Right lobe of liver (tissue), 6 donors: ENCODE measurements around the gene TEKT2. TPM values are rescaled to one million over a fixed set of nuclear protein-coding genes. Genes with fewer than 3 reads are reported as not detected.

Source experiments
- ATAC-seq, 4 donors: fragments of 200-7000 bp; cut with Tn5 transposase; one replicate each; pipeline ENCODE4 v1.9.1; 2020; ENCODE audit warnings: mild to moderate bottlenecking in 4 of 4, moderate library complexity in 4 of 4
- DNase-seq, 3 donors: peaks; one replicate each; pipeline ENCODE4 v3.0.0-alpha.2; 2020
- H3K27ac ChIP-seq, 3 donors: fragments of 200-600 bp; one replicate each; pipeline ENCODE4 v1.8.0; 2022
- H3K27me3 ChIP-seq, 2 donors: fragments of 200-600 bp; one replicate each; pipeline ENCODE4 v1.8.0; 2022
- H3K36me3 ChIP-seq, 4 donors: fragments of 200-600 bp; sonication (generic) in 1 of 4; one replicate each; pipeline versions ENCODE4 v1.5.1 to v1.8.0; 2017 to 2022; ENCODE audit warnings: control low read depth in 1 of 4
- H3K4me1 ChIP-seq, 4 donors: fragments of 200-600 bp; sonication (generic) in 1 of 4; one replicate each; pipeline versions ENCODE4 v1.5.1 to v1.8.0; 2017 to 2022; ENCODE audit warnings: control low read depth in 1 of 4
- H3K4me3 ChIP-seq, 3 donors: fragments of 200-600 bp; one replicate each; pipeline ENCODE4 v1.8.0; 2022
- H3K9me3 ChIP-seq, 4 donors: fragments of 200-600 bp; sonication (generic) in 1 of 4; one replicate each; pipeline versions ENCODE4 v1.5.1 to v1.8.0; 2017 to 2022; ENCODE audit warnings: control low read depth in 1 of 4
- CTCF ChIP-seq, 4 donors: fragments of 200-600 bp in 3 of 4; fragments of 450-650 bp in 1 of 4; IDR thresholded peaks; one replicate each; pipeline versions ENCODE4 v1.5.1 to v1.8.0; 2016 to 2022; ENCODE audit warnings: antibody characterized with exemption in 4 of 4, mild to moderate bottlenecking in 2 of 4
- POLR2A ChIP-seq: fragments of 450-650 bp; IDR thresholded peaks from one replicate; pipeline ENCODE4 v1.6.1; 2017; ENCODE audit warnings: antibody characterized with exemption, mild to moderate bottlenecking
- WGBS: methylation state at CpG from one replicate; pipeline ENCODE4 v1.1.6; 2018; ENCODE audit warnings: low coverage, low lambda C conversion rate; ENCODE audit not compliant: insufficient coverage; ENCODE audit errors: missing lambda C conversion rate; 5-methylcytosine and 5-hydroxymethylcytosine counted together
- intact Hi-C, 2 donors: fragments of 100-400 bp; cut with DNase I; formaldehyde crosslinking; loops; one replicate each; pipeline versions ENCODE4 v1.11.2 to v1.14.1; 2022
- total RNA-seq, 6 experiments: library from RNA; depleted of rRNA in 2 of 6; stranded (reverse); fragments of >200 nt in 2 of 6; fragmentation: NEBNext Ultra II Directional in 3 of 6; extraction: Animal tissue kit (Norgen Biotek cat#: 25700) in 3 of 6; gene quantifications; one replicate each; pipeline versions ENCODE4 v1.1.0 to v1.2.4, GENCODE V29; 2016 to 2023
- donor health status: DM: no; HTN: yes; CAD: no.
- donor health status: DM: no; HTN: no; CAD: no.
- donor health status: DM: no; HTN: no; CAD: no.
- donor health status: DM: no; HTN: yes; CAD: no.
- donor health status: DM: no; HTN: yes; CAD: no.

The TEKT2 gene
- total RNA-seq, 6 experiments from 2014 or later, result not detected

- H3K27ac ChIP-seq, result no peak overlapping the region
- intact Hi-C loops, result loop anchor here in 1 of 2 donors (10.0 kb wide), 1 partner anchor 93 kb away; no protein-coding TSS in a partner anchor
- 94% methylated on average over 9 of the region's 17 CpGs for WGBS
- no peak overlapping the region for H3K4me3 ChIP-seq
- H3K4me1 ChIP-seq, result peaks cover 0 to 9% (median 0%) of the 10 kb centered on the region in 4 donors
- no peak for DNase-seq
- peaks cover 0 to 41% (median 7%) of the 10 kb centered on the region in 4 donors for H3K36me3 ChIP-seq
- ATAC-seq, result no peak
- H3K9me3 ChIP-seq, result no peaks in the 10 kb centered on the region
- TF ChIP-seq POLR2A (no peak), CTCF (IDR thresholded peaks at IDR 0.05) (no peak)
- H3K27me3 ChIP-seq, result no peaks in the 10 kb centered on the region
Measured at GRCh38 chr1:36092166-36092797, 8.4 kb downstream of the TEKT2 start.

GRCh38 chr1:36092798-36093185, 8.9 kb downstream of the TEKT2 start:
- Histone ChIP-seq H3K4me1 (peaks cover 0 to 9% (median 0%) of the 10 kb centered on the region in 4 donors), H3K27me3 (no peaks in the 10 kb centered on the region), H3K9me3 (no peaks in the 10 kb centered on the region), H3K36me3 (peaks cover 0 to 41% (median 7%) of the 10 kb centered on the region in 4 donors), H3K4me3 (no peak overlapping the region), H3K27ac (no peak overlapping the region)
- TF ChIP-seq CTCF (IDR thresholded peaks at IDR 0.05) (no peak), POLR2A (no peak)
- DNase-seq (peak in 1 of 3 donors; percentile 30), ATAC-seq (no peak)
- intact Hi-C loops, result loop anchor here in 1 of 2 donors (10.0 kb wide), 1 partner anchor 92 kb away; no protein-coding TSS in a partner anchor
- 100% methylated on average over 4 of the region's 9 CpGs for WGBS

GRCh38 chr1:36093226-36093625, 9.3 kb downstream of the TEKT2 start:
- TF ChIP-seq POLR2A (no peak), CTCF (IDR thresholded peaks at IDR 0.05) (no peak)
- peaks cover 0 to 9% (median 0%) of the 10 kb centered on the region in 4 donors for H3K4me1 ChIP-seq

GRCh38 chr1:36093929-36094328, 10.0 kb downstream of the TEKT2 start:
- DNase-seq (no peak), ATAC-seq (peak in 1 of 4 donors; percentile 32)
- Histone ChIP-seq H3K27ac (no peak overlapping the region), H3K27me3 (no peaks in the 10 kb centered on the region), H3K4me3 (no peak overlapping the region), H3K36me3 (peaks cover 0 to 41% (median 7%) of the 10 kb centered on the region in 4 donors), H3K4me1 (peaks cover 0 to 9% (median 0%) of the 10 kb centered on the region in 4 donors), H3K9me3 (no peaks in the 10 kb centered on the region)
- intact Hi-C loops, result loop anchor here in 1 of 2 donors (10.0 kb wide), 1 partner anchor 91 kb away; no protein-coding TSS in a partner anchor
- TF ChIP-seq CTCF (IDR thresholded peaks at IDR 0.05), result no peak
- no peak for TF ChIP-seq POLR2A
- no CpG with 5 or more reads among the region's 3 CpGs for WGBS

More at GRCh38 chr1:36093226-36093625, 9.3 kb downstream of the TEKT2 start:
- no peak overlapping the region for H3K27ac ChIP-seq
- WGBS, result 70% methylated on average over 2 of the region's 7 CpGs
- ATAC-seq (no peak), DNase-seq (no peak)
- no peaks in the 10 kb centered on the region for H3K27me3 ChIP-seq
- intact Hi-C loops, result loop anchor here in 1 of 2 donors (10.0 kb wide), 1 partner anchor 92 kb away; no protein-coding TSS in a partner anchor
- no peak overlapping the region for H3K4me3 ChIP-seq
- no peaks in the 10 kb centered on the region for H3K9me3 ChIP-seq
- H3K36me3 ChIP-seq, result peaks cover 0 to 41% (median 7%) of the 10 kb centered on the region in 4 donors
